Dedifferentiated amniotic fluid mesenchymal stem cell (primary cell): ENCODE data around the gene LTB4R.
"Not testable (repeated sequence)": the region's sequence is repeated elsewhere in the genome, so short reads cannot be mapped to it uniquely, and the experiment has no call there.

ENCODE experiments used
- DNase-seq: peaks from one replicate; pipeline ENCODE4 v3.0.0-alpha.2; 2016; ENCODE audit errors: extremely low spot score

LTB4R gene

GRCh38 chr14:24343795-24344660, 32.7 kb downstream of the LTB4R start:
- DNase-seq = no peak

- DNase-seq = no peak
Measured at GRCh38 chr14:24347134-24347533, 35.8 kb downstream of the LTB4R start.

- no peak for DNase-seq
Measured at GRCh38 chr14:24348186-24348585, 36.9 kb downstream of the LTB4R start.

- DNase-seq = no peak
Measured at GRCh38 chr14:24349742-24350141, 38.4 kb downstream of the LTB4R start.

- peak; percentile 66 for DNase-seq
Measured at GRCh38 chr14:24351517-24351916, 40.2 kb downstream of the LTB4R start.

GRCh38 chr14:24353559-24354481, 42.5 kb downstream of the LTB4R start:
- DNase-seq = peak; percentile 38

GRCh38 chr14:24354482-24354825, 43.2 kb downstream of the LTB4R start:
- DNase-seq = not testable (repeated sequence)

- no peak for DNase-seq
Measured at GRCh38 chr14:24355009-24355408, 43.7 kb downstream of the LTB4R start.

GRCh38 chr14:24356208-24356607, 44.9 kb downstream of the LTB4R start:
- no peak for DNase-seq

- no peak for DNase-seq
Measured at GRCh38 chr14:24360281-24360680, 49.0 kb downstream of the LTB4R start.

GRCh38 chr14:24361326-24361725, 50.0 kb downstream of the LTB4R start:
- DNase-seq = no peak

- no peak for DNase-seq
Measured at GRCh38 chr14:24362241-24362960, 51.1 kb downstream of the LTB4R start.

GRCh38 chr14:24363401-24363800, 52.1 kb downstream of the LTB4R start:
- no peak for DNase-seq

GRCh38 chr14:24364841-24365240, 53.5 kb downstream of the LTB4R start:
- DNase-seq = no peak

- DNase-seq = peak; percentile 89
Measured at GRCh38 chr14:24365600-24366412, 54.5 kb downstream of the LTB4R start.

- DNase-seq = no peak
Measured at GRCh38 chr14:24366413-24366720, 55.1 kb downstream of the LTB4R start.

- peak; percentile 95 for DNase-seq
Measured at GRCh38 chr14:24366721-24367513, 55.6 kb downstream of the LTB4R start.
